ENCODE results near the gene PAPPA2. TPM values are rescaled to one million over a fixed set of nuclear protein-coding genes. Genes with fewer than 3 reads are reported as not detected.

The PAPPA2 gene
- total and polyA plus RNA-seq, 10 of the 15 experiments (the other 5 are each of a cell fraction or from before 2014, with no cell fraction given) = under 0.01 to 0.06 (median 0.03) TPM; not detected in 7

GRCh38 chr1:176531921-176532897 is 69.2 kb downstream of the PAPPA2 start:
- no peaks in the 10 kb centered on the region for H3K4me1 ChIP-seq (ENCODE audit: control insufficient read depth, insufficient read depth, low read length)
- ChIA-PET CTCF (no interaction called here), POLR2A (no interaction called here), SMC1A (ENCODE audit: uncharacterized antibody, unreplicated experiment) (no interaction called here), RAD21 (ENCODE audit: unreplicated experiment) (no interaction called here)
- no peak overlapping the region for H3K4me2 ChIP-seq (ENCODE audit: control insufficient read depth, insufficient read depth)
- no peak overlapping the region for H2AFZ ChIP-seq (ENCODE audit: control insufficient read depth, low read depth, low read length)
- no peaks in the 10 kb centered on the region for H3K9me3 ChIP-seq (replicated peaks; ENCODE audit: control insufficient read depth, insufficient read depth, low read length)
- intact Hi-C loops (cut with micrococcal nuclease; ENCODE audit: unreplicated experiment) = no loop called here
- in situ Hi-C loops (cut with MboI) = no loop called here
- 31% methylated on average over 16 of the region's 16 CpGs for whole genome bisulfite sequencing (ENCODE audit: insufficient coverage, insufficient replicate concordance, low lambda C conversion rate, missing lambda C conversion rate)
- DNase-seq (ENCODE audit: low read depth, low spot score) = no peak
- no peak for FAIRE-seq
- ATAC-seq = no peak
- BruUV-seq (replicated peaks) = no TSS peak
- H3K27ac ChIP-seq (ENCODE audit: control insufficient read depth, insufficient read depth) = no peak overlapping the region
- no peak for TF ChIP-seq PAX5 (IDR thresholded peaks at IDR 0.05; ENCODE audit: borderline replicate concordance, low read depth, low read length)
- no peak for TF ChIP-seq FOXK2 (IDR thresholded peaks at IDR 0.05)
- TF ChIP-seq ATF7 (IDR thresholded peaks at IDR 0.05; ENCODE audit: low read depth) = no peak
- no peak for TF ChIP-seq SUZ12 (IDR thresholded peaks at IDR 0.05; ENCODE audit: unreplicated experiment)
- TF ChIP-seq MEF2A (IDR thresholded peaks at IDR 0.05; ENCODE audit: insufficient read depth, low read depth, low read length) = no peak
- TF ChIP-seq WRNIP1 (IDR thresholded peaks at IDR 0.05; ENCODE audit: borderline replicate concordance, low read depth, low read length) = no peak
- TF ChIP-seq EZH2 (IDR thresholded peaks at IDR 0.05; ENCODE audit: borderline replicate concordance, control insufficient read depth, low read depth, low read length) = no peak
- no peak for TF ChIP-seq LARP7 (IDR thresholded peaks at IDR 0.05)
- no peak for TF ChIP-seq NR2C2 (IDR thresholded peaks at IDR 0.05; ENCODE audit: borderline replicate concordance, control insufficient read depth, insufficient read length, low read depth)
- TF ChIP-seq IRF4 (IDR thresholded peaks at IDR 0.05; ENCODE audit: low read depth, low read length) = no peak
- TF ChIP-seq, protein P1, sequence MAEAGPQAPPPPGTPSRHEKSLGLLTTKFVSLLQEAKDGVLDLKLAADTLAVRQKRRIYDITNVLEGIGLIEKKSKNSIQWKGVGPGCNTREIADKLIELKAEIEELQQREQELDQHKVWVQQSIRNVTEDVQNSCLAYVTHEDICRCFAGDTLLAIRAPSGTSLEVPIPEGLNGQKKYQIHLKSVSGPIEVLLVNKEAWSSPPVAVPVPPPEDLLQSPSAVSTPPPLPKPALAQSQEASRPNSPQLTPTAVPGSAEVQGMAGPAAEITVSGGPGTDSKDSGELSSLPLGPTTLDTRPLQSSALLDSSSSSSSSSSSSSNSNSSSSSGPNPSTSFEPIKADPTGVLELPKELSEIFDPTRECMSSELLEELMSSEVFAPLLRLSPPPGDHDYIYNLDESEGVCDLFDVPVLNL (IDR thresholded peaks at IDR 0.05; ENCODE audit: low read depth, low read length) = no peak
- TF ChIP-seq CHD4 (IDR thresholded peaks at IDR 0.05) = no peak
- TF ChIP-seq, protein P2, sequence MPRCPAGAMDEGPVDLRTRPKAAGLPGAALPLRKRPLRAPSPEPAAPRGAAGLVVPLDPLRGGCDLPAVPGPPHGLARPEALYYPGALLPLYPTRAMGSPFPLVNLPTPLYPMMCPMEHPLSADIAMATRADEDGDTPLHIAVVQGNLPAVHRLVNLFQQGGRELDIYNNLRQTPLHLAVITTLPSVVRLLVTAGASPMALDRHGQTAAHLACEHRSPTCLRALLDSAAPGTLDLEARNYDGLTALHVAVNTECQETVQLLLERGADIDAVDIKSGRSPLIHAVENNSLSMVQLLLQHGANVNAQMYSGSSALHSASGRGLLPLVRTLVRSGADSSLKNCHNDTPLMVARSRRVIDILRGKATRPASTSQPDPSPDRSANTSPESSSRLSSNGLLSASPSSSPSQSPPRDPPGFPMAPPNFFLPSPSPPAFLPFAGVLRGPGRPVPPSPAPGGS (IDR thresholded peaks at IDR 0.05; ENCODE audit: borderline replicate concordance, insufficient read depth, low read depth, low read length, poor library complexity, severe bottlenecking) = no peak
- no peak for TF ChIP-seq SP1 (IDR thresholded peaks at IDR 0.05; ENCODE audit: low read depth, low read length)
- no peak for TF ChIP-seq HDAC6 (IDR thresholded peaks at IDR 0.05; ENCODE audit: unreplicated experiment)
- no peak for TF ChIP-seq HDGF (IDR thresholded peaks at IDR 0.05)
- TF ChIP-seq GABPA (IDR thresholded peaks at IDR 0.05; ENCODE audit: low read depth) = no peak
- TF ChIP-seq CHD1 (IDR thresholded peaks at IDR 0.05; ENCODE audit: low read depth, low read length) = no peak
- no peaks in the 10 kb centered on the region for H4K20me1 ChIP-seq (ENCODE audit: control insufficient read depth, insufficient read depth)
- H3K79me2 ChIP-seq (ENCODE audit: control insufficient read depth, insufficient read depth, low read length) = no peaks in the 10 kb centered on the region
- no peaks in the 10 kb centered on the region for H3K36me3 ChIP-seq (ENCODE audit: control insufficient read depth in 2 of 2, insufficient read depth in 2 of 2, low read length in 1 of 2)
- no peak overlapping the region for H3K9ac ChIP-seq (ENCODE audit: control insufficient read depth, insufficient read depth, low read length)
- no peak overlapping the region for H3K4me3 ChIP-seq
- no peaks in the 10 kb centered on the region for H3K27me3 ChIP-seq (replicated peaks in 1 of 2; ENCODE audit: control insufficient read depth in 2 of 2, insufficient read depth in 2 of 2, low read length in 1 of 2)
